Psoas muscle (tissue), 8 donors: Measurements from ENCODE around the gene TAT. TPM values are rescaled to one million over a fixed set of nuclear protein-coding genes. Genes with fewer than 3 reads are reported as not detected.

Source experiments
- ATAC-seq, 4 donors: fragments of 200-7000 bp; cut with Tn5 transposase; one replicate each; pipeline ENCODE4 v1.9.1; 2020; ENCODE audit warnings: moderate library complexity in 3 of 4, mild to moderate bottlenecking in 2 of 4
- DNase-seq, 2 donors: peaks; one replicate each; pipeline ENCODE4 v3.0.0-alpha.2; 2020
- H3K27ac ChIP-seq: fragments of 200-600 bp; one replicate; pipeline ENCODE4 v1.8.0; 2022
- H3K27me3 ChIP-seq, 3 donors: fragments of 200-600 bp in 1 of 3; one replicate each; pipeline versions ENCODE4 v1.6.1 to v1.8.0; 2013 to 2022; ENCODE audit warnings: low read length in 2 of 3, mild to moderate bottlenecking in 2 of 3, moderate library complexity in 1 of 3; ENCODE audit not compliant: insufficient read depth in 3 of 3
- H3K36me3 ChIP-seq, 2 donors: fragments of 200-600 bp in 1 of 2; one replicate each; pipeline versions ENCODE4 v1.6.1 to v1.8.0; 2013 to 2022; ENCODE audit warnings: low read depth in 1 of 2, mild to moderate bottlenecking in 1 of 2, moderate library complexity in 1 of 2; ENCODE audit not compliant: insufficient read depth in 1 of 2
- H3K4me1 ChIP-seq: fragments of 200-600 bp; one replicate; pipeline ENCODE4 v1.8.0; 2022
- H3K4me3 ChIP-seq: fragments of 200-600 bp; one replicate; pipeline ENCODE4 v1.8.0; 2022; ENCODE audit warnings: mild to moderate bottlenecking
- H3K9me3 ChIP-seq: fragments of 200-600 bp; one replicate; pipeline ENCODE4 v1.8.0; 2022
- WGBS, 3 donors: extraction: QIAGEN DNeasy Blood & Tissue Kit; methylation state at CpG; one replicate each; pipeline versions ENCODE4 v1.1.6 to v1.1.7; 2013; 5-methylcytosine and 5-hydroxymethylcytosine counted together
- intact Hi-C, 2 donors: fragments of 100-400 bp; cut with DNase I; formaldehyde crosslinking; loops; one replicate each; pipeline versions ENCODE4 v1.11.0 to v1.14.2; 2022
- polyA plus RNA-seq, 3 donors: library from polyadenylated mRNA; stranded (reverse); fragments of 200-250 nt; gene quantifications; one replicate each; pipeline ENCODE4 v1.2.3, GENCODE V29; 2013
- total RNA-seq, 4 donors: library from RNA; stranded (reverse); fragmentation: NEBNext Ultra II Directional in 2 of 4; extraction: Animal tissue kit (Norgen Biotek cat#: 25700) in 2 of 4; gene quantifications; one replicate each; pipeline versions ENCODE4 v1.2.1 to v1.2.4, GENCODE V29; 2021 to 2023
- TF ChIP-seq, protein P1 (sequence below): fragments of 200-600 bp; IDR thresholded peaks from one replicate; pipeline ENCODE4 v1.8.0; 2022; ENCODE audit warnings: antibody characterized with exemption
- donor health status: healthy with polysubstance abuse.
- donor health status: DM: no; HTN: no; CAD: no; lungs with moderate emphysema.
- donor health status: Bipolar disorder and iron deficiency.
- donor health status: healthy.
- donor health status: DM: yes; HTN: yes; CAD: no.
- donor health status: DM: no; HTN: no; CAD: no.
- donor health status: DM: no; HTN: no; CAD: no.
- donor health status: DM: yes; HTN: yes; CAD: no.

The TAT gene
- total and polyA plus RNA-seq, 7 donors: 0.17 to 0.26 TPM; not detected in 5

DNA sequence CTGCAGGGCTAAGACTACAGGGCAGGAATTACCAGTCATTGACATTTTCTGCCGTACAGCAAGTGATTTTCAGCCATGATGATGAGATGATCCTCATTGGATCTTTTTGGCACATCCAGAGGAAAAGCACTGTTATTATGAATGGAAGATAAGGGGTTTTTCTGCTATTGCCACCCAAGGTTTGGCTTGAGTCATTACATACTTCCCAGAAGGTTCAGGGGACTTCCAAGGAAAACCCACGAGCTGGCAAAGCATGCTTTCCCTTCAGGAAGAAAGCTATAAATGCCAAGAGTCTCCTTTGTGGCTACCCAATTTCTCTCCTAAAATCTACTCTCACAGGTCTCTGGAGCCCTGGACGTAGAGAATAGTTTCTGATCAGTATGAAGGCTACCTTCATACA, 44.5 kb downstream of the TAT start:
- WGBS, 3 donors: 50 to 62% (median 58%) methylated on average over 3 of the region's 3 CpGs
- TF ChIP-seq, protein P1, sequence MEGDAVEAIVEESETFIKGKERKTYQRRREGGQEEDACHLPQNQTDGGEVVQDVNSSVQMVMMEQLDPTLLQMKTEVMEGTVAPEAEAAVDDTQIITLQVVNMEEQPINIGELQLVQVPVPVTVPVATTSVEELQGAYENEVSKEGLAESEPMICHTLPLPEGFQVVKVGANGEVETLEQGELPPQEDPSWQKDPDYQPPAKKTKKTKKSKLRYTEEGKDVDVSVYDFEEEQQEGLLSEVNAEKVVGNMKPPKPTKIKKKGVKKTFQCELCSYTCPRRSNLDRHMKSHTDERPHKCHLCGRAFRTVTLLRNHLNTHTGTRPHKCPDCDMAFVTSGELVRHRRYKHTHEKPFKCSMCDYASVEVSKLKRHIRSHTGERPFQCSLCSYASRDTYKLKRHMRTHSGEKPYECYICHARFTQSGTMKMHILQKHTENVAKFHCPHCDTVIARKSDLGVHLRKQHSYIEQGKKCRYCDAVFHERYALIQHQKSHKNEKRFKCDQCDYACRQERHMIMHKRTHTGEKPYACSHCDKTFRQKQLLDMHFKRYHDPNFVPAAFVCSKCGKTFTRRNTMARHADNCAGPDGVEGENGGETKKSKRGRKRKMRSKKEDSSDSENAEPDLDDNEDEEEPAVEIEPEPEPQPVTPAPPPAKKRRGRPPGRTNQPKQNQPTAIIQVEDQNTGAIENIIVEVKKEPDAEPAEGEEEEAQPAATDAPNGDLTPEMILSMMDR: no peak
- H3K4me1 ChIP-seq: no peaks in the 10 kb centered on the region
- ATAC-seq (no peak), DNase-seq (no peak)
- no peaks in the 10 kb centered on the region for H3K36me3 ChIP-seq
- intact Hi-C loops: no loop called here
- no peak overlapping the region for H3K4me3 ChIP-seq
- H3K27me3 ChIP-seq: no peaks in the 10 kb centered on the region
- H3K9me3 ChIP-seq: no peaks in the 10 kb centered on the region
- H3K27ac ChIP-seq: no peak overlapping the region

DNA sequence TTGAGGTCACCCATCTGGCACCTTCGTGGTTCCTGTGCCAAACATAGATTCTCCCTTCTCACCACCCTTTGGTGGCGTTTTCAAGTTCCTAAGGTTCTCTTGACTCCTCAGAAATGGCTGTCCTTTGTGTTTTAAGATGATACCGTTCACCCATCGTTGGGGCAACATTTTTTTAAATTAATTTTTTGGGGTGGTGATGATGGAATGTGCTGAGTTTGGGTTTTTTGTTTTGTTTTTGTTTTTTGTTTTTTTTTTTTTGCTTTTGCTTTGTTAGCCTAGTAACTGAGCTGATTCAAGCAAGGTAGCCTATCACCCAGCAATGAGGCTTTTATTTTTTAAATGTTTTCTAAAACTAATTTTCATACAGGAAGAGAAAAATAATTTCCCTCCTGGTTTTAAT, 48.0 kb downstream of the TAT start:
- intact Hi-C loops: no loop called here
- TF ChIP-seq, protein P1: no peak

DNA sequence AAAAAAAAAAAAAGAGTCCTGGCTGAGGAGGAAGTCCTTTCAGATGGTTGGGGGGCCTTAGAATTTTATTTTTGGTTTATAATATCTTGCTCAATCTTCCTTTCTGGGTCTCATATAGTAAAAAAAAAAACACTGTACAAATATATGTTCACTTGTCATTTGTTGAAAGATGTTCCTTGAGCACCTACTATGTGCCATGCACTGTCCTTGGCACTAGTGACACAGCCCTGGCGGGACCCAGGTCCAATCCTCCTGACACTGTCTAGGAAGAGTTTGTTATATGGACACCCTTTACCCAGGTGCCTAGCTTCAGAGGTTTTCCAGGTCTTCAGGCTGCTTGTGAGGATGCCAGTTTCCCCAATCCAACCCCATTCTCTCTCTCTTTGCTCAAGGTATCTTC, 48.6 kb downstream of the TAT start:
- DNase-seq (no peak), ATAC-seq (no peak)
- intact Hi-C loops: no loop called here
- 73 to 89% (median 88%) methylated on average over 1 of the region's 1 CpG for WGBS, 3 donors
- Histone ChIP-seq H3K4me1 (no peaks in the 10 kb centered on the region), H3K27ac (no peak overlapping the region), H3K4me3 (no peak overlapping the region), H3K9me3 (no peaks in the 10 kb centered on the region), H3K27me3 (peaks cover 0 to 24% (median 0%) of the 10 kb centered on the region in 3 donors), H3K36me3 (no peaks in the 10 kb centered on the region)
- TF ChIP-seq, protein P1: no peak

More for the DNA sequence above, 48.0 kb downstream of the TAT start:
- H3K4me1 ChIP-seq: no peaks in the 10 kb centered on the region
- ATAC-seq: no peak
- H3K4me3 ChIP-seq: no peak overlapping the region
- H3K27me3 ChIP-seq: peaks cover 0 to 22% (median 0%) of the 10 kb centered on the region in 3 donors
- H3K27ac ChIP-seq: no peak overlapping the region
- no peaks in the 10 kb centered on the region for H3K9me3 ChIP-seq
- DNase-seq: no peak
- 68 to 75% (median 69%) methylated on average over 4 of the region's 4 CpGs for WGBS, 3 donors
- no peaks in the 10 kb centered on the region for H3K36me3 ChIP-seq

DNA sequence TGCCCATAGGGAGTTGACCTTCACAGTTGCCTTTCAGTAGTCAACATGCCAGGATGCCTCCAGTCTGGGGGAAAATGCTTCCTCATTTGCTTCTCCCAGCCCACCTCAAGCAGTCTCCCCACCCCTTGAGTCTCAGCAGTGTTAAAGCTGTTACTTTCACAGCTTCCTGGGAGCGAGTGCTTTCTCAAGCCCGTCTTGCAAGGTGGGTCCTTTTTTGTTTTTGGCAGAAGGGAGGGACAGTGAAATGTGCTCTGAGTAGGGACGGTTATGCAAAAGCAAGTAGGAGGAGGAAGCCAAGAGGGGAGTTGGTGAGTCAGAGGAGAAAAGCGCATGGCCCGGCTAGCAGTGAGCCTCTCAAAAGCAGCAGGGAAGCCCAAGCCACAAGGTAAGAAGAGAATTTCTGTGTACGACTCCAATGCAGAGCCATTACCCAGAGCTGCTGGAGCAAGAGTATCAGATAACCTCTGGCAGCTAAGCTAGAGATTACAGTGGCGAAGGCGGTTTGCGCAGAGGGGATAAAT, 50.7 kb downstream of the TAT start, which contains the start of gene CHST4:
TSS of gene CHST4 (plus strand) at position 316 of the 521 bp plus-strand sequence. CDS start 10,252 bp downstream, outside the sequence.
- Histone ChIP-seq H3K9me3 (no peaks in the 10 kb centered on the region), H3K27me3 (peaks cover 0 to 34% (median 0%) of the 10 kb centered on the region in 3 donors), H3K4me3 (no peak within 1 kb of the TSS), H3K27ac (no peak within 1 kb of the TSS), H3K36me3 (no peaks in the 10 kb centered on the region), H3K4me1 (no peaks in the 10 kb centered on the region)
- intact Hi-C loops: no loop called here
- TF ChIP-seq, protein P1: no peak
- DNase-seq (peak in 1 of 2 donors; percentile 13), ATAC-seq (peak in 2 of 4 donors; percentile 36 to 42)
- WGBS, 3 donors: 3 to 5% (median 4%) methylated on average over 9 of the region's 9 CpGs
